Measurements from ENCODE around the gene STK17A.
"Not testable (repeated sequence)": the region's sequence is repeated elsewhere in the genome, so short reads cannot be mapped to it uniquely, and the experiment has no call there.

STK17A gene

DNA sequence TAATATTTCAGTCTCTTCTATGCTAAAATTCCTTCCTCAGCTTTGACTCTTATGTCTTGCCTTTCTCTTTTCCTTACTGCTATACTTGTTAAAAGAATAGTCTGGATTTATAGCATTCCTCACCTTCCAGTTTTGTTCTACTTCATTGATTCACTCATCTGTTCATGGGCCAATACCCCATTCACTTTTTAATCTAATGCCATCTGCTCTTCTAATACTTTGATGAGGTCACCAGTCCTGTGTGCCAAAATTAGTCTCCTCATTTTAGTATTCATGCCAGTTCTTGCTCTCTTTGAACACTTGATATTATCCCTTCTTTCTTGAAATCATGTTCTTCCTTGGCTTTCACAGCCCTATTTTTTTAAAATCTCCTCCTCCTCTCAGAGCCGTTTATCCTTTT, 19.3 kb downstream of the STK17A start:
- no peak for DNase-seq

DNA sequence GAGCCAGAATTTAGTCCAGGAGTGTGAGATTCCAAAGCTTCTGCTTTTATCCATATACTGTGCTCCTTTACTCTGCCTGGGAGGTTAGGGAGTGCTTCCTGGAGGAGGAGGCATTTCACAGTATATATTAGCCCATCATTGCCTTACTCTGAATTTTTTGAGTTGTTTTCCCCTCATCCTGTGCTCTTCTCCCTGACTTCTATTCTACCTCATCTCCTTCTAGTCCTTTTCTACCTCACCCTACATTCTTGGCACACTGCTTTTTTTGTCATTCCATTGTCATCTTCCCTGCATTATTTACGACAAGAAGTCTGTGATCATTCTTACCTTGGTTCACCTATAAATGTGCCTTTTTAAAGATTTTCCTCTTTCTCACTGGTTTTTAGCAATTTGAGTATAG, 21.3 kb downstream of the STK17A start:
- DNase-seq, result no peak

DNA sequence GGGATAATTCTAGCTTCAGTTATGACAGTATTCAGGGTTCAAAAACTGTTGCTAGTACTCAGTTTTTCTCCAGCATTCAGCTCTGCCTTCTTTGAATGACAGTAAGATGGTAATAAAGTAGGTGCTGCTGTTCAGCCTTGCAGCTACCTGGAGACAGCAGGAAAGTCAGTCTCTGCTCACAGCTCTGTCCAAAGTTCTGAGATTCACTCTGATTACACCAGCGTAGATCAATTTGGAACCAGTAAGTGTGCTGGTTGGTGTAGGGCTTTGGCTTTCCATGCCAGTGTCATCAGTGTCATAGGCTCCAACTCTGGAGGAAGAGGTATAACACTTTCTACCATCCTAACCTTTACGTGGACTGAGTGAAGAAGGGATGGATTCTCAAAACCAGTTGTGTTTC, 26.2 kb downstream of the STK17A start:
- no peak for DNase-seq

DNA sequence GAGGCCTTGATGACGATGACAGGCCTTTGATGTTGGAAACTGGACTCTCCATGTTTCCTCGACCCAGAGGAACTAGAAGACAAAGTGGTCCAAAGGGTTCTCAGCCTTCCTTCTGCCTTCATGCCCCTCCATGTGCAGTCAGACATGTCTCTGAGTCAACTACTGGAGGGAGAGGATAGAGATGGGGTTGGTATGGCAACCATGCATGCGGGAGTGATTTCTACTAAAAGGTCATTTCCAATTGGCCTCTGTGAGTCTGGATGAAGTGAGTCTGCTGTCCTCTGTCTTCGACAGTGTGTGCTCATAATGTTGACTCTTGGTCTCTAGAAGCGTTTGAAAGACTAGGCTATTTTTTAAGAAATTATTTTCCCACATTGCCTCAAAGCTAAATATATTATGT, 29.2 kb downstream of the STK17A start:
- DNase-seq, result no peak

DNA sequence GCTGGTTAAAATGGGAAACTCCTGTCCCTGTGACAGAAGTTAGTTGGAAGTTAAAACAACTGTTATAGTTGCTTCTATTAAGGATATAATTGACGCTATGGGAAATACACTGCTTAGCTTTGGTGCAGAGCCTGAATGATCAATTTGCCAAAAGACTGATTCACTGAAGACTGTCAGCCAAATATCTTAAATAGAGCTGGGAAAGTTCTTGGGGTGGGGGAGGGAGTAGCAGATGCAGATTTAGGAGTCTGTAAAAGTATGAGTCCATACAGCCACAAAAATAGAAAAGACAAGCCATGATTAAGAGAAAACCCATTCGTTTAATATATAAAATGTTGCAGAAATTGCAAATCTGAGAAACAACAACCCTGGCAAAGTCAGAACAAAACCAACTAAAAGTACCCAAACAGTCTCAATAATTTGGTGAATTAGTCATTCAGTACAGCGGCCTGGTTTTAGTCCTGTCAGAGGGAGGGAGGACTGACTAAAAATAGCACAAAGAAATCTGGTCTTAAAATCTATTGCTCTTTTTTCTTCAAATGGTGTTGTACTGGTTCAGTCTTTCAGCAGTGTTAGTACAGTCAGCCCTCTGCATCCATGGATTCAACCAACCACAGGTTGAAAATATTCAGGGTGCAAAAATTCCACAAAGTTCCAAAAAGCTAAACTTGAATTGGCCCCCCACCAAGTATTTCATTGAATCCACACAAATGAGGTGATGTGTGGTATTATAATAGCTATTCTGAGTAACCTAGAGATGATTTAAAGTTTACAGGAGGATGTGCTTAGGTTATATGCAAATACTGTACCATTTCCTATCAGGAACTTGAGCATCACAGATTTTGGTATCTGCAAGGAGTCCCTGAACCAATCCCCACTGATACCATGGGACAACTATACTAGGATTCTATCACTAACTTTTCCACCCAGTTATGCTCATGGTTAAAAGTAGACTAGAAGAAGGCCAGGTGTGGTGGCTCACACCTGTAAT, 30.0 kb downstream of the STK17A start:
- no peak for DNase-seq

DNA sequence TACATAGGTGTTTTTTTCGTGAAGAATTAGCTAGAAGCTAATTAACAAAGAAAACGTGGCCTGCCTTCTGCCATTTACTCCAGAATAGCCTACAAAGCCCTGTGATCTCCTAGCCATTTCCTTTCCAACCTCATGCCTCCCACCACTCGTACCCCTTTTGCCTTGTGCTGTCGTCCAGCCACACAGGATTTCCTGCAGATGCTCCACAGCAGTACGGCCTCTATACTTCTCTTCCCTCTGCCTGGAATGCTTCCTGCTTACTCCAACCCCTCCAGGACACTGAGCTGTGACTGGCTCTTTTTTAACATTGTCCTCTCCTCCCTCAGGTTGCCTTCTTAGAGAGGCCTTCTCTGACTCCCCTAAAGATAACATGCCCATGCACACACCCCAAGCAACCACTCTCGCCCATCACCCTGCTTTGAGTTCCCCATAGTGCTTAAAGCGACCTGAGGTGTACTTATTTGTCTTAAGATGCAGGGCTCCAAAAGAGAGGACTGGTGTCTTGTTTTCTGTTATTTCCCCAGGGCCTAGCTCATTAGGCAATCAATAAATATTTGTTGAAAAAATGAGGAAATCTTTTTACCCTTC, 32.7 kb downstream of the STK17A start:
- no peak for DNase-seq

DNA sequence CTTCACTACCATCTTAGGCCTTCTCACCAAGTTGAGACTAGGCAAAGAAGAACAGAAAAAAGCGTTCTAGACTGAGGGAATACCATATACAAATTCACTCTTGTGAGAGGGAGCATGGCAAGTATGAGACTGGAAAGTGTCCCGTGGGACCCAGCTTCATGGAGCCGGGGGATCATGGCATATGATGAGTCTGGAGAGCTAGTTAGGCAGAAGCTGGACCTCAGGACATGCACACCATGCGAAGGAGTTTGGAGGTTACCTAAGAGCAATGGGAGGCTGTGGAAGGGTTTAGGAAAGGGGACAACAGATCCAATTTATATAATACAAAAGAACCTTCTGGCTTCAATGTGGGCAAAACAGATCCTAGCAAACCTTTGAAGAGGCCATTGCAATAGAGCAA, 34.1 kb downstream of the STK17A start:
- no peak for DNase-seq

DNA sequence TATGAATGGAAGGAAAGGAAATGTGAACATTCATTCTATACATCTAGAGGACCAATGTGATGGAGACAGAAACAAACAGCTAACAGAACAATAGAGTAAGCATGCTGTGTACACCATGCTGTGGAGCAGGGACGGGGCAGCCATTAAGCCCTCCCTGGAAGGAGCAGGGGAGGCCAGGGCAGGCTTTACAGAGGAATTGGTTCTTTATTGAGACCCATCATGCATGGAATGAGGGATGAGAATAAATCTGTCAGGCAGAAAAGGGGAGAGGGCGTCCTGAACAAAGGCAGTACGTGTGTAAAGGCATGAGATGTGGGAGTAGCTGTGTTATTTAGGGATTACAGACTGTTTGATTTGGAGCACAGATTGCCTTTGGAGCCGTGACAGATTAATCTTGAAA, 35.2 kb downstream of the STK17A start:
- no peak for DNase-seq

DNA sequence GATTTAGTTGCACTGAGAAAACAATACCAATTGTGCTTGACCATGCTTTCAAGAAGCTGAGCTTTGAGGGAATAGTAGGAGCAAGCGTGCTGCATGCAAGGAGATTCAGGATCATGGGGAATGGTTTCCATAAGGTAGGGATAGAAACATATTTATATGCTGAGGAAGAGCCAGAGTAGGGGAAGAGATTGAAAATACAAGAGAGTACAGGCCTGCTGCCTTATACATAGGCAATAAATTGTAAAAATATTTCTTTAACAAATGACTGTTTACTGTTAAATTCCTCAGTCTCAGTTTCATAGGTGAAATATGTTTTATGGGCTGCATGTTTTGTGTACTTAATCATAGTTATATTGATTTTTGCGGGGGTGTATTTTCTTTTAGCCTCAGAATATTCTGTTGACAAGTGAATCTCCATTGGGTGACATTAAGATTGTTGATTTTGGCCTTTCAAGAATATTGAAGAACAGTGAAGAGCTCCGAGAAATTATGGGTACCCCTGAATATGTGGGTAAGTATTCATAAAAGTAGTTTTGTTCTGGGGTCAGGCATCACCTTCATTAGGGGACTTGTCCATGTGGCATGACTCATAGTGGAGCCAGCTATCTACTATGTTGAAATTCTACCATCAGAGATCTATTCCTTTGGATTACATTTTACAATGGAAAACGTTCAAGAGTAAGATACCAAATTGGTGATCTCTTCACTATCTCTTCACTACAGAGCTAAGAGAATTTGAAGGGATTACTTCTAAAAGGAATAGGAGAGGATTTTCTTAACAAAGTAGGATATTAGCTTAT, 36.5 kb downstream of the STK17A start:
- no peak for DNase-seq

DNA sequence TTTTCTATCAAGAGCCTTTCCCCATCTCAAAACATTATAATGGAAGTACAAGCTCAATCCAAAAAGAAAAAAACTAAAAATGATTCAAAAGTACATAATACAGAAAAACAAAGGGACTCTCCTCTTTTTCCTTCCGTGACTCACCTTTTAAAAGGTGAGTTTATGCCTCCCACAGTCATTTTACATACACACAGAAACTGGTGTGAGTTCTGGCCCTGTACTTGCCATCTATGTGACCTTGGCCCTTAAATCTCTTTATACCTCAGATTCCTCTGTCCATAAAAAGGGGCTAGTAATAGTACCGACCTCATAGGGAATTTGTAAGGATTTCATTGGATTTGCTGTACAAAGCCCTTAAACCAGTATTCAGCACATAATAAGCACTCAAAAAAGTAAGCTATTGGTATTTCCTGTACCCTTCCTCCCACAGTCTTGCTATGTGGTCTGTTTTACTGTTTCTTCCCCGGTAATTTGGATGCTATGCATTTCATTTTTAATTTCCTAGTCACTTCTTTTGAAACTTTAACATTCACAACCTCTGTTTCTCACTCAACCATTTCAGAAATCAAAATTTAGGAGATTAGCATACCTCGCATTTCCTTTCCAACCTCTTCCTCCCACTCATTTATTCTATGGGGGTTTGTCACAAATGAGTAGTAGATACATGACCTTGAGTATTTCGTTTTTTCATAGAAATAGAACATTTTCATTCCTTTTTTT, 39.0 kb downstream of the STK17A start:
- no peak for DNase-seq

DNA sequence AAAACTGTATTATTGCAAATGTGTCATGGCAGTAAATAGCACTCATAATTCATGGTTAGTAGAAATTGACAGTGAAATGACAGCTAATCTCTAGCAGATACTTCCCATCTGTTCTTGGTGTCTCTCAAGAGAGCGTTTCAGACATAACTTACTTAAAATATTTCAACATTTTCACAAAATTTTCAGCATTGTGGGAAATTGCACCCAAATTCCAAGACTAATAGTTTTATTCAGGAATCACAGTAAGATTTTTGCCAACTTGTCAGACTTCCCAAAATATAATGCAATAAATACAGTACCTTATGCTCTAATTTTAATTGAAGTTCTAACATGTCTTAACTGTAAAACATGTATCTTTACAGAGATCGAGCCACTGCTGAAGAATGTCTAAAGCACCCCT, 41.2 kb downstream of the STK17A start:
- no peak for DNase-seq

DNA sequence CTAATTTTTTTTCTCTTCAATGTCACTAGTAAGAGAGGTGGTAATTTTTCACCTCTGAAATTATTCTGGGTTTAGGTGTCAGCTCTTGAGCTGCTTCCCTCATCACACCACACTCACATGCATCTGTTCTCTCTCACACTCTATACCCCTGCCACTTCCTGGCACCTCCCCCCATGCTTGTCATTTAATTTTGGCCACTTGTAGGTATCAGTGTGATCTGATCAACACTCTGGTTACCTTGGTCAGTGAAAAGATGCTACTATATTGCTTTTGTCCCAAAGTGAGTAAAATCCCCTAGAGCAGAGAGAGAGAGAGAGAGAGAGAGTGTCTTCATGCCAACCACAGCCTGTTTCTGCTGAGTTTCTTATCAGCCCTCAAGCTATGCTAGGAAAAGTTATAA, 42.5 kb downstream of the STK17A start:
- peak; percentile 85 for DNase-seq

DNA sequence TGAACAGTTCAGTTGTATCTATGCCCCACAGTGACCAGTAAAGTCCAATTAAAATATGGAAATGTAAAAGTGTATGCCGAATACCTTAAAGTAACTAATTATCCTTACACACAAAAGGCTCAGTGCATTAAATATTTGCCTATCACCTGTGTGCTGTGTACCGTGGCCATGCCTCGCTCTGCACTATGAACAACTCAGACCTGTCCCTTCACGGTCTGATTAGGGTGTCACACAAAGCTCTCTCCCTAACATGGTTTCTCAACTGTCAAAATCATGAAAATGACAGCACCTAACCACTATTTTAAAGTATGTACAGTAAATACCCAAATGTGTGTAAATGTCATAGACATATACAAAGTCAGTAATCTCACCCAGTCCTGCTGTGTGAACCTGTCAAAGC, 43.1 kb downstream of the STK17A start:
- DNase-seq, result no peak

DNA sequence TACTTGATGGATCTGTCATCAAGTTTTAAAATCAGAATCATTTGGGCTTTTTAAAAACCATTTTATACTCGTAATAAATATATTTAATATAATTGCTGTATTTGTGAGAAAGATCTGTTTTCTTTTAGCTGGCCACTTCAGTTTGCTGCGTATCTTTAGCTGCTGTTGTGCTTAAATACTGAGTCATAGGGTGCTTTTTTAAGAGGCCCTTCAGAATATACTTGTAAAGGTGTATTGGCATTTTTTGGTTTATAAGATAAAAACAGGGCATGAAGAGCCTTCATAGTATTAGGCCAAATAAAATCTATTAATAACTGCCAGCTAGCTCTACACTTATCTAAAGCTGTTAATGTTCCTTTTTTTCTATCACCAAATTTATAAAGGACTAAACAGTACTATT, 43.8 kb downstream of the STK17A start:
- DNase-seq, result no peak

DNA sequence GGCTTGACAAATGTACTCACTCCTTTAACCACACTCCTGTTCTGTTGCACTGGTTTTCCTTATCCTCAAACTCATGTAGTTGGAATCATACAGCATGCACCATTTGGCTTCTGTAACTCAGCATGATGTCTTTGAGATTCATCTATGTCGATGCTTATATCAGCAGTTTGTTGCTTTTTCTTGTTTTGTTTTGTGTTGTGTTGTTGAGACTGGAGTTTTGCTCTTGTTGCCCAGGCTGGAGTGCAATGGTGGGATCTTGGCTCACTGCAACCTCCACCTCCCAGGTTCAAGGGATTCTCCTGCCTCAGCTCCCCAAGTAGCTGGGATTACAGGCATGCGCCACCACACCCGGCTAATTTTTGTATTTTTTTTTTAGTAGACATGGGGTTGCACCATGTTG, 44.9 kb downstream of the STK17A start:
- DNase-seq, result not testable (repeated sequence)

DNA sequence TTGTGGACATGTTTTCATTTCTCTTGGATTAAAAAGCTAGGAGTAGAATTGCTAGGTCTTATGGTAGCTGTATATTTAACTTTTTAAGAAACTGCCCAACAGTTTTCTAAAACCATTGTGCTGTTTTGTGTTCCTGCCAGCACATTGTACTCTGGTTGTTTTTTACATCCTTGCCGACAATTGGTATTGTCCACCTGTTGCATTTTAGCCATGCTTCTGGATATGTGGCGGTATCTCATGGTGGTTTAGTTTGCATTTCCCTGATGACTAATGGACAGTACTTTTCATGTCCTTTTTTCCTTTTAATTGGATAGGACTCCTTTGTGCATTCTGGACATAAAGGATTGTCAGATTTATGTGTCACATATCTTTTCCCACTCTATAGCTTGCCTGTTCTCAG, 45.5 kb downstream of the STK17A start:
- DNase-seq, result no peak

DNA sequence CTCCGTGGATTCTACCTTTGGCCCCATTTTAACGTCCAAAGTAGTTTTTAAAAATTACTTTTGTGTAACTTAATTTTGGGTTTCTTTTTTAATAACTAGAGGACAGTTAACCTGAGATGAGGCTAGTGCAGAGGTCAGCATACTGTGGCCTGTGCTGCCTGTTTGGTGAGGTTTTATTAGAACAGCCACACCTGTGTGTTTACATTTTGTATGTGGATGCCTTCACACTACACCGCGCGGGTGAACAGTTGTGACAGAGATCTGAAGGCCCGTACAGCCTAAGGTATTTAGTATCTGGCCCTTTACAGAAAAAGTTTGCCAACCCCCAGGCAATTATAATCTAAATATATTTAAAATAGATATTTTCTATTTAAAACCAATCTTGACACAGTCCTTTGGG, 46.9 kb downstream of the STK17A start:
- no peak for DNase-seq

DNA sequence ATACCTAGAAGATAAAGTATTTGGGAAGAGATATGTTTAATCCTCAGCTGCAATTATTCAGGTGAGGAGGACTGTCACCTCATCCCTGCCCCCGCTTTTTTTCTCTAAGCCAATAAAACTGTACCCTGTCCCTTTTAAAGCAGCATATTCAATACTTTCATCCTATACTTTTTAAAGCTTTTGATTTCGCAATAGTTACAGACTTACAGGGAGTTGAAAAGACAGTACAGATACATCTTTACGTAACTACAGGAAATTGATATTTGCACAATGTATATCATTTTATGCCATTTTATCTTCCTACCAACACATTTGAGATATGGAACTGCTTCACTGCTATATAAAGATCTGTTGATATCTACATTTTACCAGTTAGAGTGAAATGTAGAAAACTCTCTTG, 47.6 kb downstream of the STK17A start:
- no peak for DNase-seq

DNA sequence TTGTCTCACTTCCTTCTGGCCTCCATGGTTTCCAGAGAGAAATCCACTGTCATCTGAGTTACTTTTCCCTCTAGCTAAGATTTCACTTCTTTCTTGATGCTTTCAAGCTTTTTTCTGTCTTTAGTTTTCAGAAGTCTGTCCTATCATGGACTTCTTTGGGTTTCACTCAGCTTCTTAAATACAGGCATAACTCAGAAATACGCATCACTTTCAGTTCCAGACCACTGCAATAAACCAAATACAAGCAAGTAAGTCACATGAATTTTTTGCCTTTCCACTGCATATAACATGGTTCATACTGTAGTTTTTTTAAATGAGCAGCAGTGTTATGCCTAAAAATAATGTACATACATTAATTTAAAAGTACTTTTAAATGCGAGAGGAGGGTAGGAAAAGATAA, 48.7 kb downstream of the STK17A start:
- no peak for DNase-seq

DNA sequence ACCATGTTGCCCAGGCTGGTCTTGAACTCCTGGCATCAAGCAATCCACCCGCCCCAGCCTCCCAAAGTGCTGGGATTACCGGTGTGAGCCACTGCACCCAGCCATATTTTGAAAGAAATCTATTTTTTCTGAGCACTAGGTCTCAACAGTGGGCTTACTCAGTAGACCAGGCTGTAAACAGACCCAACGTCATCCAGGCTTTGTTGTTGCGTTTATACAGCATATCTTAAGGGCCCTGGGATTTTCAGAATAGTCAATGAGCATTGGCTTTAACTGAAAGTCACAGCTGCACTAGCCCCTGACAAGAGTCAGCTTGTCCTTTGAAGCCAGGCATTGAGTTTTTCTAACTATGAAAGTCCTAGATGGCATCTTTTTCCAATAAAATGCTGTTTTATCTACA, 49.8 kb downstream of the STK17A start:
- no peak for DNase-seq

DNA sequence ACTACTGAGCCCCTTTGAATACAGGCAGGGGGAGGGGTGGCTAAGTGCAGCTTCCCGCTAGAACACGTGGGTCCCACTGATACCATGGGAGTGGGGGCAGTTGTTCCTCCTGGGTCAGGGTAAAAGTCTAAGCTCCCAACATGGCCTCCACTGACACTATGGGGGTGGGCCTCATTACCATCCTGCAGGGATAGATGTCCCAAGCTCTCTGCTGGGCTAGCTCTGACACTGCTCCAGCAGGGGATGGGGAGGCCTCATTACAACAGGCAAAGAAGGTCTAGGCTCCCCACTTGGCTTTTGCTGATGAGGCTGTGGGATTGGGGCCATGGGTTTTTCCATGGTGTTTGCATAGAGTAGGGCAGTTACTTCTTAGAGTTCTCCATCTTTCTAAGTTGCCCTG, 51.5 kb downstream of the STK17A start:
- DNase-seq, result no peak

DNA sequence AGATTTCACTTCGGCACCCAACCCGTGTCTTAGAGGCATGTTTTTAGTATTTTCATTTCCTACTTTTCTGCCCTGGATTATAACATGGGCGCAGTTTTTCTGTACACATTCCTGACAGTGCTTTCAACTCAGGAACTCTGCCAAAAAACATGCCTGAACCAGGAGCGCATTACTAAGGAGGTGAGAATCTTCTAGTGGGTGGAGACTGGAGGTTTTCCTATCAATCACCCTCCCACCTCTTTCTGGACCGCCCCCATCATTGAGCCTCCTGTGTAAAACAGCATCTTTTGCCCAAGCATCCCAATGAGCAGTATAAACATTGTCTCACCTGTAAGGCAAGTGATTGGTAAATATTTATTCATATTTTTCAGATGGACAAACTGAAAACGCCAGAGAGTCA, 53.2 kb downstream of the STK17A start:
- DNase-seq, result no peak
